K562 (cell line): ENCODE measurements around the gene SERPING1. TPM values are rescaled to one million over a fixed set of nuclear protein-coding genes. Genes with fewer than 3 reads are reported as not detected.

Experiments
- ATAC-seq: fragments of 200-7000 bp; cut with Tn5 transposase; 3 replicates; pipeline ENCODE4 v1.9.1; 2020; ENCODE audit warnings: moderate library complexity
- BruUV-seq: library from RNA; stranded (reverse); fragments of 400-500 nt; replicated peaks from 2 replicates; lab custom pipeline; 2021; lab: Mats Ljungman, UMichigan
- CTCF ChIA-PET: fragments of 300-600 bp; formaldehyde crosslinking; extraction: SDS; loops from one replicate; lab custom pipeline; 2021; ENCODE audit warnings: low intra/inter-chr PET ratio; lab: Yijun Ruan, JAX
- POLR2A ChIA-PET: fragments of 300-600, 350-650 bp; sonication (Branson Sonifier 250); formaldehyde crosslinking; extraction: SDS; loops from one replicate; lab custom pipeline; 2021; ENCODE audit warnings: antibody characterized with exemption, inconsistent platforms; lab: Yijun Ruan, JAX
- DNase-seq, 4 experiments: peaks; one replicate each; pipeline versions ENCODE4 v3.0.0 to v3.0.0-alpha.2; 2011 to 2018; ENCODE audit warnings: low spot score in 3 of 4, mixed read lengths in 3 of 4; ENCODE audit errors: extremely low read depth in 1 of 4
- FAIRE-seq: peaks from 2 replicates; lab custom pipeline; 2011; peaks lifted over from hg19 to GRCh38; lab: Jason Lieb, UNC
- H2AFZ ChIP-seq: 2 replicates; pipeline ENCODE4 v1.6.0; 2011; ENCODE audit warnings: low read depth, low read length, control low read depth, inconsistent platforms
- H3K27ac ChIP-seq: fragments of 200-600 bp; 3 replicates; pipeline ENCODE4 v1.8.0; 2011; ENCODE audit warnings: low read depth, mild to moderate bottlenecking, control low read depth, inconsistent platforms, low read length, moderate library complexity, mixed read lengths; ENCODE audit errors: extremely low read depth
- H3K27me3 ChIP-seq, 2 experiments: fragments of 300-600 bp in 1 of 2; 2 replicates in 1 of 2; 3 replicates in 1 of 2; pipeline versions ENCODE4 v1.6.0 to v1.8.0; 2011; ENCODE audit warnings: inconsistent platforms in 2 of 2, low read length in 2 of 2, mild to moderate bottlenecking in 1 of 2, mixed read lengths in 1 of 2, moderate library complexity in 1 of 2; ENCODE audit not compliant: control insufficient read depth in 2 of 2, insufficient read depth in 2 of 2
- H3K36me3 ChIP-seq: fragments of 300-600 bp; 3 replicates; pipeline ENCODE4 v1.8.0; 2011; ENCODE audit warnings: mild to moderate bottlenecking, low read length, inconsistent platforms; ENCODE audit not compliant: control insufficient read depth, insufficient read depth
- H3K4me1 ChIP-seq, 2 experiments: fragments of 200-600 bp in 1 of 2; replicated peaks in 1 of 2; 2 replicates in 1 of 2; 3 replicates in 1 of 2; pipeline versions ENCODE4 v1.5.1 to v1.8.0; 2011; ENCODE audit warnings: inconsistent platforms in 2 of 2, low read length in 2 of 2, mild to moderate bottlenecking in 1 of 2, mixed read lengths in 1 of 2, moderate library complexity in 1 of 2; ENCODE audit not compliant: control insufficient read depth in 2 of 2, insufficient read depth in 2 of 2
- H3K4me2 ChIP-seq: 2 replicates; pipeline ENCODE4 v1.6.1; 2011; ENCODE audit warnings: low read length, control low read depth, inconsistent platforms, mixed read lengths; ENCODE audit not compliant: insufficient read depth
- H3K4me3 ChIP-seq: fragments of 200-600 bp; sonication (generic), shearing (Covaris generic); 2 replicates; pipeline ENCODE4 v1.5.1; 2016; ENCODE audit warnings: control low read depth, inconsistent platforms
- H3K79me2 ChIP-seq: fragments of 200-600 bp; 3 replicates; pipeline ENCODE4 v1.8.0; 2011; ENCODE audit warnings: low read length, inconsistent platforms; ENCODE audit not compliant: control insufficient read depth, insufficient read depth
- H3K9ac ChIP-seq, 2 experiments: 2 replicates each; pipeline versions ENCODE4 v1.6.0 to v1.6.1; 2011; ENCODE audit warnings: low read depth in 2 of 2, low read length in 2 of 2, control low read depth in 1 of 2, inconsistent platforms in 1 of 2, mild to moderate bottlenecking in 1 of 2, mixed read lengths in 1 of 2; ENCODE audit not compliant: insufficient read depth in 1 of 2
- H3K9me1 ChIP-seq: one replicate; pipeline ENCODE4 v1.6.0; 2011; ENCODE audit warnings: inconsistent platforms, mild to moderate bottlenecking, low read length, moderate library complexity; ENCODE audit not compliant: control insufficient read depth, insufficient read depth
- H3K9me3 ChIP-seq: replicated peaks from 2 replicates; pipeline ENCODE4 v1.5.1; 2011; ENCODE audit warnings: low read depth, low read length, inconsistent platforms; ENCODE audit not compliant: control insufficient read depth, insufficient read depth
- H4K20me1 ChIP-seq: replicated peaks from 2 replicates; pipeline ENCODE4 v1.6.1; 2011; ENCODE audit warnings: low read length, inconsistent platforms, mixed read lengths; ENCODE audit not compliant: control insufficient read depth, insufficient read depth
- ARID4B ChIP-seq: sonication (generic); formaldehyde crosslinking; IDR thresholded peaks from 2 replicates; pipeline ENCODE4 v1.8.0; 2022; ENCODE audit warnings: mild to moderate bottlenecking, missing genetic modification reagents
- CBX3 ChIP-seq, 2 experiments: IDR thresholded peaks; 1 replicate in 1 of 2; 2 replicates in 1 of 2; pipeline ENCODE4 v1.6.1; 2012; ENCODE audit warnings: inconsistent platforms in 2 of 2, low read length in 2 of 2, borderline replicate concordance in 1 of 2, control low read depth in 1 of 2
- GTF2A2 ChIP-seq: IDR thresholded peaks from 2 replicates; pipeline ENCODE4 v1.6.1; 2016; ENCODE audit warnings: mild to moderate bottlenecking, missing genetic modification characterization, missing compliant biosample characterization
- GTF2E2 ChIP-seq: fragments of 200-800 bp; sonication (Bioruptor generic); IDR thresholded peaks from 2 replicates; pipeline ENCODE4 v1.6.1; 2016; ENCODE audit warnings: missing genetic modification characterization, missing compliant biosample characterization
- HNRNPUL1 ChIP-seq: fragments of 200-400 bp; formaldehyde crosslinking; IDR thresholded peaks from 2 replicates; pipeline ENCODE4 v1.6.1; 2017; ENCODE audit warnings: low read length
- IFI16 ChIP-seq: fragments of 250-450 bp; sonication (Bioruptor Pico); IDR thresholded peaks from 2 replicates; pipeline ENCODE4 v2.1.2; 2022; ENCODE audit warnings: mild to moderate bottlenecking, inconsistent platforms
- MCM7 ChIP-seq, 2 experiments: fragments of 450-650 bp; IDR thresholded peaks; 2 replicates each; pipeline ENCODE4 v1.6.1; 2016 to 2018
- MIER1 ChIP-seq: fragments of 450-650 bp; IDR thresholded peaks from 2 replicates; pipeline ENCODE4 v1.6.1; 2016; ENCODE audit warnings: antibody characterized with exemption, mild to moderate bottlenecking, low read depth
- NCOA4 ChIP-seq: fragments of 450-650 bp; IDR thresholded peaks from 2 replicates; pipeline ENCODE4 v1.6.1; 2018; ENCODE audit warnings: mild to moderate bottlenecking; ENCODE audit not compliant: partially characterized antibody
- PHF8 ChIP-seq: fragments of 200-600 bp; sonication (generic); IDR thresholded peaks from 2 replicates; pipeline ENCODE4 v1.6.1; 2012; ENCODE audit warnings: mixed run types, mild to moderate bottlenecking, inconsistent platforms, low read length, moderate library complexity, borderline replicate concordance
- POLR3G ChIP-seq: IDR thresholded peaks from 2 replicates; pipeline ENCODE4 v1.6.1; 2011; ENCODE audit not compliant: insufficient read length, insufficient replicate concordance; ENCODE audit errors: extremely low read depth
- SUPT5H ChIP-seq: fragments of 450-650 bp; IDR thresholded peaks from 2 replicates; pipeline ENCODE4 v1.6.1; 2016
- ZFP30 ChIP-seq: fragments of 250-450 bp; sonication (Bioruptor Pico); IDR thresholded peaks from 2 replicates; pipeline ENCODE4 v1.8.0; 2022; ENCODE audit warnings: moderate library complexity, mild to moderate bottlenecking, inconsistent platforms, borderline replicate concordance
- ZNF3 ChIP-seq: fragments of 250-450 bp; sonication (Bioruptor Pico); IDR thresholded peaks from 2 replicates; pipeline ENCODE4 v1.5.0; 2021; ENCODE audit warnings: mild to moderate bottlenecking, moderate library complexity
- ZNF584 ChIP-seq: fragments of 200-800 bp; sonication (Bioruptor generic); IDR thresholded peaks from 2 replicates; pipeline ENCODE4 v1.6.1; 2016; ENCODE audit warnings: low read depth, mild to moderate bottlenecking, missing genetic modification characterization, missing compliant biosample characterization
- ZNF655 ChIP-seq: fragments of 250-450 bp; sonication (Bioruptor Pico); IDR thresholded peaks from 2 replicates; pipeline ENCODE4 v1.5.0; 2021
- ZNF696 ChIP-seq: fragments of 250-450 bp; sonication (Bioruptor Pico); conservative IDR thresholded peaks from 2 replicates; pipeline ENCODE4 v1.4.0; 2020; ENCODE audit warnings: mild to moderate bottlenecking, moderate library complexity
- ZNF764 ChIP-seq: fragments of 250-450 bp; sonication (Bioruptor Pico); IDR thresholded peaks from 2 replicates; pipeline ENCODE4 v1.4.0; 2020; ENCODE audit warnings: low read depth, mild to moderate bottlenecking, moderate library complexity
- ZNF778 ChIP-seq: fragments of 450-650 bp; formaldehyde crosslinking; IDR thresholded peaks from 2 replicates; pipeline ENCODE4 v1.4.0; 2020; ENCODE audit warnings: mild to moderate bottlenecking, moderate library complexity
- in situ Hi-C: fragments of 300-500 bp; cut with MboI; formaldehyde crosslinking; loops from 4 replicates; pipeline ENCODE4 v1.15.0; 2018; ENCODE audit warnings: inconsistent platforms, mixed read lengths
- intact Hi-C: fragments of 100-400 bp; cut with micrococcal nuclease; formaldehyde crosslinking; loops from 2 replicates; pipeline ENCODE4 v1.14.2; 2022
- polyA plus RNA-seq, 8 experiments: library from polyadenylated mRNA; depleted of rRNA in 4 of 8; stranded (reverse) in 5 of 8; unstranded in 3 of 8; fragments of >200 nt; fragmentation: Nextera tagmentation in 2 of 8; fragmentation: Illumina TruSeq in 1 of 8; extraction: Ambion mirVana in 2 of 8; extraction: Trizol in 1 of 8; gene quantifications; 2 replicates each; pipeline versions ENCODE4 v1.2.1 to v1.2.3, GENCODE V29; 2011 to 2014; ENCODE audit warnings: inconsistent platforms in 1 of 8, missing spikeins in 1 of 8
- total RNA-seq, 7 experiments: library from RNA; depleted of rRNA in 6 of 7; stranded (reverse); fragments of >200 nt in 6 of 7; fragmentation: Illumina TruSeq in 2 of 7; extraction: Trizol in 2 of 7; gene quantifications; 2 replicates each; pipeline versions ENCODE4 v1.2.1 to v1.2.3, GENCODE V29; 2011 to 2021; ENCODE audit warnings: low replicate concordance in 1 of 7

SERPING1 gene
- total and polyA plus RNA-seq, 9 of the 15 experiments (the other 6 are each of a cell fraction or from before 2014, with no cell fraction given): 0.10 to 1.00 (median 0.21) TPM; not detected in 2

- no peak for TF ChIP-seq ZNF584 (CRISPR knock-in tag)
- no peak for TF ChIP-seq ZNF764 (CRISPR knock-in tag)
- TF ChIP-seq HNRNPUL1: no peak
- no peak for TF ChIP-seq ZNF778 (CRISPR knock-in tag)
- no peak for TF ChIP-seq MIER1
- TF ChIP-seq ZNF696 (CRISPR knock-in tag): no peak
- TF ChIP-seq GTF2E2 (tag): no peak
- TF ChIP-seq ZNF655: no peak
- no peak for TF ChIP-seq SUPT5H
- TF ChIP-seq POLR3G: no peak
- TF ChIP-seq CBX3 (IDR thresholded peaks at IDR 0.05; ENCODE audit: borderline replicate concordance in 1 of 2, low read length in 2 of 2): no peak
Measured at GRCh38 chr11:57584341-57584740, 13.1 kb upstream of the SERPING1 start (continued).

- Histone ChIP-seq H2AFZ (no peak overlapping the region), H3K9me3 (no peaks in the 10 kb centered on the region), H3K4me2 (no peak overlapping the region), H3K27me3 (peaks cover 0 to 11% of the 10 kb centered on the region in 2 experiments; a peak in 3 of 5 replicates), H3K4me3 (no peak overlapping the region), H3K4me1 (no peaks in the 10 kb centered on the region), H4K20me1 (no peaks in the 10 kb centered on the region), H3K79me2 (no peaks in the 10 kb centered on the region), H3K27ac (no peak overlapping the region), H3K36me3 (no peaks in the 10 kb centered on the region), H3K9me1 (no peaks in the 10 kb centered on the region), H3K9ac (no peak overlapping the region)
- no peak for DNase-seq
- ChIA-PET POLR2A (no interaction called here), CTCF (no interaction called here)
- intact Hi-C loops (no loop called here), in situ Hi-C loops (no loop called here)
- no peak for ATAC-seq
- FAIRE-seq: no peak
- no TSS peak for BruUV-seq
- TF ChIP-seq IFI16 (no peak), ZNF3 (CRISPR knock-in tag) (no peak), PHF8 (no peak), ARID4B (CRISPR knock-in tag) (no peak), GTF2A2 (tag) (no peak), MCM7 (IDR thresholded peaks at IDR 0.05) (no peak), NCOA4 (no peak), ZFP30 (CRISPR knock-in tag) (no peak)
Measured at GRCh38 chr11:57585301-57585700, 12.2 kb upstream of the SERPING1 start.
